ENCODE results near the gene INPP1. TPM values are rescaled to one million over a fixed set of nuclear protein-coding genes. Genes with fewer than 3 reads are reported as not detected.

INPP1 gene
- total RNA-seq, 2 experiments from 2014 or later, result not detected

Other genes starting within 250 kb of the INPP1 start
- gene HIBCH, start 23.8 kb upstream of the INPP1 start, total RNA-seq (2014; rRNA removed; shearing (Covaris generic)), result 15.6 and 17.1 TPM in 2 replicates
- gene HIBCH, start 23.8 kb upstream of the INPP1 start, total RNA-seq (2022), result 26.3 and 29.7 TPM in 2 replicates
- gene MFSD6, start 64.8 kb downstream of the INPP1 start, total RNA-seq (2014; rRNA removed; shearing (Covaris generic)), result 8.3 and 11.5 TPM in 2 replicates
- gene MFSD6, start 64.8 kb downstream of the INPP1 start, total RNA-seq (2022), result 19.5 and 23.1 TPM in 2 replicates
- gene NEMP2, start 191.1 kb downstream of the INPP1 start, total RNA-seq (2014; rRNA removed; shearing (Covaris generic)), result 5.1 and 5.6 TPM in 2 replicates
- 18.5 and 21.6 TPM in 2 replicates for gene NEMP2, start 191.1 kb downstream of the INPP1 start, total RNA-seq (2022)

All from OCI-LY7 (cell line).